ENCODE results near the gene KIF4A. TPM values are rescaled to one million over a fixed set of nuclear protein-coding genes. Genes with fewer than 3 reads are reported as not detected.

KIF4A gene
- total RNA-seq, 4 donors from 2014 or later: 1.3 to 17.3 (median 4.6) TPM

- TF ChIP-seq POLR2A (IDR thresholded peaks at IDR 0.05): no peak
- TF ChIP-seq, protein P1, sequence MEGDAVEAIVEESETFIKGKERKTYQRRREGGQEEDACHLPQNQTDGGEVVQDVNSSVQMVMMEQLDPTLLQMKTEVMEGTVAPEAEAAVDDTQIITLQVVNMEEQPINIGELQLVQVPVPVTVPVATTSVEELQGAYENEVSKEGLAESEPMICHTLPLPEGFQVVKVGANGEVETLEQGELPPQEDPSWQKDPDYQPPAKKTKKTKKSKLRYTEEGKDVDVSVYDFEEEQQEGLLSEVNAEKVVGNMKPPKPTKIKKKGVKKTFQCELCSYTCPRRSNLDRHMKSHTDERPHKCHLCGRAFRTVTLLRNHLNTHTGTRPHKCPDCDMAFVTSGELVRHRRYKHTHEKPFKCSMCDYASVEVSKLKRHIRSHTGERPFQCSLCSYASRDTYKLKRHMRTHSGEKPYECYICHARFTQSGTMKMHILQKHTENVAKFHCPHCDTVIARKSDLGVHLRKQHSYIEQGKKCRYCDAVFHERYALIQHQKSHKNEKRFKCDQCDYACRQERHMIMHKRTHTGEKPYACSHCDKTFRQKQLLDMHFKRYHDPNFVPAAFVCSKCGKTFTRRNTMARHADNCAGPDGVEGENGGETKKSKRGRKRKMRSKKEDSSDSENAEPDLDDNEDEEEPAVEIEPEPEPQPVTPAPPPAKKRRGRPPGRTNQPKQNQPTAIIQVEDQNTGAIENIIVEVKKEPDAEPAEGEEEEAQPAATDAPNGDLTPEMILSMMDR (IDR thresholded peaks at IDR 0.05): no peak
- Histone ChIP-seq H3K27me3 (no peaks in the 10 kb centered on the region), H3K36me3 (no peaks in the 10 kb centered on the region), H3K4me1 (no peaks in the 10 kb centered on the region), H3K27ac (no peak overlapping the region), H3K9me3 (no peaks in the 10 kb centered on the region), H3K4me3 (no peak overlapping the region)
- DNase-seq: no peak
These were observed 177.1 kb downstream of the KIF4A start for GRCh38 chrX:70466968-70467367.

GRCh38 chrX:70468709-70469108 lies 178.8 kb downstream of the KIF4A start:
- Histone ChIP-seq H3K27me3 (no peaks in the 10 kb centered on the region), H3K4me1 (no peaks in the 10 kb centered on the region), H3K27ac (no peak overlapping the region), H3K9me3 (no peaks in the 10 kb centered on the region), H3K36me3 (no peaks in the 10 kb centered on the region), H3K4me3 (no peak overlapping the region)
- no peak for TF ChIP-seq POLR2A (IDR thresholded peaks at IDR 0.05)
- TF ChIP-seq, protein P1 (IDR thresholded peaks at IDR 0.05): no peak
- DNase-seq: no peak

Small RNA genes lying within 50 kb of the gene (small RNA-seq; reads per million reads assigned to genes)
- gene RNA5SP507 (0 reads per million in 2 donors), gene RNU4-81P (0 reads per million in 2 donors), gene RNY4P23 (0.45 to 0.59 reads per million in 2 donors)

Other genes with a start within 250 kb of the KIF4A start
- not detected for gene AWAT2, start 240.2 kb upstream of the KIF4A start, total RNA-seq
- not detected for gene OTUD6A, start 227.6 kb upstream of the KIF4A start, total RNA-seq
- 10 to 100 TPM; 66.2 to 83.0 (median 72.8) TPM for gene IGBP1, start 156.7 kb upstream of the KIF4A start, total RNA-seq
- not detected for gene DGAT2L6, start 112.6 kb upstream of the KIF4A start, total RNA-seq
- not detected for gene AWAT1, start 55.4 kb upstream of the KIF4A start, total RNA-seq
- 10 to 100 TPM in 2 of 4 donors, 1 to 10 TPM in 2; 1.7 to 19.4 (median 13.2) TPM for gene P2RY4, start 29.9 kb upstream of the KIF4A start, total RNA-seq
- 1 to 10 TPM in 2 of 4 donors, not detected in 2; 3.2 to 3.3 TPM for gene ARR3, start 21.8 kb upstream of the KIF4A start, total RNA-seq
- not detected for gene RAB41, start 7.9 kb upstream of the KIF4A start, total RNA-seq
- 10 to 100 TPM; 23.6 to 32.6 (median 28.2) TPM for gene PDZD11, start 177 bp upstream of the KIF4A start, total RNA-seq
- gene GDPD2, start 133.2 kb downstream of the KIF4A start, total RNA-seq: 10 to 100 TPM in 3 of 4 donors, not detected in 1; 37.0 to 84.4 (median 78.8) TPM
- gene DLG3, start 154.7 kb downstream of the KIF4A start, total RNA-seq: 10 to 100 TPM; 33.8 to 58.9 (median 52.8) TPM

Data from Peyer's patch (tissue), 4 donors.